Lower leg skin (tissue), 4 donors: ENCODE results near the gene KLHDC7B. TPM values are rescaled to one million over a fixed set of nuclear protein-coding genes. Genes with fewer than 3 reads are reported as not detected.
"Not testable (repeated sequence)": the region's sequence is repeated elsewhere in the genome, so short reads cannot be mapped to it uniquely, and the experiment has no call there.

Experiments used
- DNase-seq, 2 donors: peaks; one replicate each; pipeline ENCODE4 v3.0.0-alpha.2; 2019; ENCODE audit warnings: low spot score in 2 of 2
- H3K4me3 ChIP-seq: fragments of 200-600 bp; sonication (generic); 2 replicates; pipeline ENCODE4 v1.5.1; 2017; ENCODE audit warnings: mild to moderate bottlenecking, low read depth; ENCODE audit not compliant: poor library complexity, severe bottlenecking
- CTCF ChIP-seq, 3 donors: fragments of 450-650 bp; IDR thresholded peaks; one replicate each; pipeline ENCODE4 v1.5.1; 2016; ENCODE audit warnings: antibody characterized with exemption in 3 of 3, mild to moderate bottlenecking in 3 of 3, moderate library complexity in 2 of 3
- POLR2A ChIP-seq, 2 donors: fragments of 450-650 bp; IDR thresholded peaks; one replicate each; pipeline ENCODE4 v1.6.1; 2016 to 2017; ENCODE audit warnings: antibody characterized with exemption in 2 of 2, mild to moderate bottlenecking in 1 of 2, moderate library complexity in 1 of 2
- WGBS, 2 donors: methylation state at CpG; one replicate each; pipeline ENCODE4 v1.1.5; 2018; 5-methylcytosine and 5-hydroxymethylcytosine counted together
- intact Hi-C: fragments of 100-400 bp; cut with DNase I; formaldehyde crosslinking; loops from one replicate; pipeline ENCODE4 v1.15.0; 2023; ENCODE audit warnings: low total_unique reads
- total RNA-seq, 4 donors: library from RNA; depleted of rRNA; stranded (reverse); fragments of >200 nt; gene quantifications; one replicate each; pipeline ENCODE4 v1.1.0, GENCODE V29; 2016

The KLHDC7B gene
- total RNA-seq, 4 donors from 2014 or later = 0.07 to 0.10 TPM; not detected in 2

DNA sequence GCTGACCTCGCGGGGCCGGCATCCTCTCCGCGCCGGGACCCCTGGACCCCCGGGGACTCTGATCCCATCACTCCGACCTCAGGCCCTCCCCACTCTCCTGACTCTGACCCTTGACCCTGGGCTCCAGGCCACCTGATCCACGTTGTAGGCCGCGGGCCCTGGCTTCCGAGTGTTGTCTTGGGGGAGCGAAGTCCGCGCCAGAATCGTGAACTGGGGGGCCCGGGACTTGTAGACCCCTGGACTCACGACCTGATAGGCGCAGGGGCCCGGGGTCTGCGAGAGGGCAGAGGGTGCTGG is 15.2 kb upstream of the KLHDC7B start:
- TF ChIP-seq CTCF (IDR thresholded peaks at IDR 0.05) = no peak
- TF ChIP-seq POLR2A (IDR thresholded peaks at IDR 0.05) = no peak
- no peak for DNase-seq
- WGBS, 2 donors = 0% methylated on average over 7 to 19 of the region's 21 CpGs

GRCh38 chr22:50530877-50531545 is 14.7 kb upstream of the KLHDC7B start:
- peak overlapping the region; percentile 61 for H3K4me3 ChIP-seq
- TF ChIP-seq CTCF (IDR thresholded peaks at IDR 0.05) = no peak
- peak in 1 of 2 donors; percentile 23 for TF ChIP-seq POLR2A (IDR thresholded peaks at IDR 0.05)
- intact Hi-C loops = no loop called here
- WGBS, 2 donors = 2 to 6% methylated on average over 33 to 41 of the region's 53 CpGs
- peak; percentile 88 to 98 for DNase-seq

More for the DNA sequence above, 15.2 kb upstream of the KLHDC7B start:
- intact Hi-C loops = no loop called here
- H3K4me3 ChIP-seq = peak overlapping the region; percentile 61

DNA sequence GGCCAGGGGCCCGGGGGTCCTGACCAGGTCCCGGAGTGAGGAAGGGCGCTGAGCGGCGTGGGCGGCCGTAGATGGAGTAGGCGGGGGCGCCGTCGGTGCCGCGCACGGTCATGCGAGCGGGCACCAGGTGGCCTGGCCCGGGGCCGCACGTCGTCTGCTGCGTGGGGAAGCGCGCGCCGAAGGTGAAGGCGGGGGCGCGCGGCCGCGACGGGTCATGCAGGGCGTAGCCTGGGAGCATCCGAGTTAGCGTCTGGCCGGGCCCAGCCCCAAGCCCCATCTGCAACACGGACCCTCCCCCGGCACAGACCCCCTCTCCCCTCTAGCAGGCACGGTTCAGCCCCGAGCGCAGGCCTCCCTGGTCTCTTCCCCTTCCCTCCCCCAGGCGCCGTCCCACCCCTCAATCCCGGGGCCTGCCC is 14.1 kb upstream of the KLHDC7B start:
- 0% methylated on average over 25 to 34 of the region's 44 CpGs for WGBS, 2 donors
- H3K4me3 ChIP-seq = peak overlapping the region; percentile 61
- peak; percentile 56 to 94 for DNase-seq
- no peak for TF ChIP-seq CTCF (IDR thresholded peaks at IDR 0.05)
- no peak for TF ChIP-seq POLR2A (IDR thresholded peaks at IDR 0.05)
- intact Hi-C loops = no loop called here

DNA sequence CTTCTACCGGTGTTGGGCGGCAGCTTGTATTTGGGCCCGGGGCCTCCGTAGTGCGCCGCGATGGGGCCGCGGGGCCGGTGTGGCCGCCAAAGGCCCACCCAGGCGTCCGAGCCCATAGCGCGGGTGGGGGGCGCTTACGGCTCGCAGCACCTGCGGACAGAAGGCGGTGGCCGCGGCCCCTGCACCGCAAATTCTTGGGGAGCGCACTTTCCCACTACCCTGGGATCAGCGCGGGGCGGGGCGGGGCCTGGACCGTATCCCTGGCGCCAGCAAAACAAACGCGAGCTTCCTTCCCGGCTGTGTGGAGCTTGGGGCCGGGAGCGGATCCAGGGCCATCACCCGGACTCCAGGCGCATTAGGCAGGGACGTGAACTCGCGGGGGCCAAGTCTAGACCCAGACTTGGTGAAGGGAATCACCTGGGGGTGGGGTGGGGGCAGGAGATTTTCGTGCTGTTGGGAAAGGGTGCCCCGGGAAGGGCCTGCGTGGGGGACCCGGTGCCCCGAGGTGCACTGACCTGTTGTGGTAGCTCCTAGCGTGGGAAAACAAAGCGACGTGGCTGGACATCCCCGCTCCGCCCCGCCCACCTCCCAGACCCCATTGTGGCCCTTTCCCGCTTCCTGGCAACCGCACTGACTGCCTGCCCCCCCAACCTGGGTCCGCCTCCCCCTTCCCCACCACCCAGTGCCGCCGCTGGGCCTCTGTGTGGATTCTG is 13.6 kb upstream of the KLHDC7B start:
- WGBS, 2 donors = 6 to 13% methylated on average over 16 to 42 of the region's 56 CpGs
- DNase-seq = peak; percentile 76 to 97
- peak overlapping the region; percentile 61 for H3K4me3 ChIP-seq
- TF ChIP-seq CTCF (IDR thresholded peaks at IDR 0.05) (no peak), POLR2A (IDR thresholded peaks at IDR 0.05) (no peak)
- intact Hi-C loops = no loop called here

DNA sequence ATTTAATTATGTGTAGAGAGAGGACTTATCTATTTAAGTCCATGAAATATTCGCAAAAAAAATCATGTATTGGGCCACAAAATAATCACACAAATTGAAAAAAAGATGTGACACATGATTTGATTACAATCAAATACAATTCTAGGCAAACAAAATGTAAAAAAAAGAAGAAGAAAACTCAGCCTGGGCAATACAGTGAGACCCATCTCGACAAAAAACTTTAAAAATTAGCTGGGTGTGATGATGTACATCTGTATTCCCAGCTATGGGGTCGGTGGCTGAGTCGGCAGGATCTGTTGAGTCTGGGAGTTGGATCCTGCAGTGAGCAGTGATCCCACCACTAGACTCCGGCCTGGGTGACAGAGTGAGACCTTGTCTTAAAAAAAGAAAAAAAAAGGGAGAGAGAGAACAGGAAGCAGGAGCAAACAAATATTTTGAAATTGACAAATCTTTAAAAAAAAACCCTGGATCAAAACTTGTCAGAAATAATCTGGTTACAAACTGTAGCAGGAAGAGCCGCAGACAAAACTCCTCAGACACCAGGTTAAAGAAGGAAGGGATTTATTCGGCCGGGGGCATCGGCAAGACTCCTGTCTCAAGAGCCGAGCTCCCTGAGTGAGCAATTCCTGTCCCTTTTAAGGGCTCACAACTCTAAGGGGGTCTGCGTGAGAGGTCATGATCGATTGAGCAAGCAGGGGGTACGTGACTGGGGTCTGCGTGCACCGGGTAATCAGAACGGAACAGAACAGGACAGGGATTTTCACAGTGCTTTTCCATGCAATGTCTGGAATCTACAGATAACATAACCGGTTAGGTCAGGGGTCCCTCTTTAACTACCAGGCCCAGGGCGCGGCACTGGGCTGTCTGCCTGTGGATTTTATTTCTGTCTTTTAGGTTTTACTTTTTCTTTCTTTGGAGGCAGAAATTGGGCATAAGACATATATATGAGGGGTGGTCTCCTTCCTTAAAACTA is 12.6 kb upstream of the KLHDC7B start:
- intact Hi-C loops = no loop called here
- H3K4me3 ChIP-seq = no peak overlapping the region
- TF ChIP-seq POLR2A (IDR thresholded peaks at IDR 0.05) = no peak
- no peak for TF ChIP-seq CTCF (IDR thresholded peaks at IDR 0.05)
- WGBS, 2 donors = 71 to 77% methylated on average over 19 of the region's 19 CpGs
- DNase-seq = no peak

DNA sequence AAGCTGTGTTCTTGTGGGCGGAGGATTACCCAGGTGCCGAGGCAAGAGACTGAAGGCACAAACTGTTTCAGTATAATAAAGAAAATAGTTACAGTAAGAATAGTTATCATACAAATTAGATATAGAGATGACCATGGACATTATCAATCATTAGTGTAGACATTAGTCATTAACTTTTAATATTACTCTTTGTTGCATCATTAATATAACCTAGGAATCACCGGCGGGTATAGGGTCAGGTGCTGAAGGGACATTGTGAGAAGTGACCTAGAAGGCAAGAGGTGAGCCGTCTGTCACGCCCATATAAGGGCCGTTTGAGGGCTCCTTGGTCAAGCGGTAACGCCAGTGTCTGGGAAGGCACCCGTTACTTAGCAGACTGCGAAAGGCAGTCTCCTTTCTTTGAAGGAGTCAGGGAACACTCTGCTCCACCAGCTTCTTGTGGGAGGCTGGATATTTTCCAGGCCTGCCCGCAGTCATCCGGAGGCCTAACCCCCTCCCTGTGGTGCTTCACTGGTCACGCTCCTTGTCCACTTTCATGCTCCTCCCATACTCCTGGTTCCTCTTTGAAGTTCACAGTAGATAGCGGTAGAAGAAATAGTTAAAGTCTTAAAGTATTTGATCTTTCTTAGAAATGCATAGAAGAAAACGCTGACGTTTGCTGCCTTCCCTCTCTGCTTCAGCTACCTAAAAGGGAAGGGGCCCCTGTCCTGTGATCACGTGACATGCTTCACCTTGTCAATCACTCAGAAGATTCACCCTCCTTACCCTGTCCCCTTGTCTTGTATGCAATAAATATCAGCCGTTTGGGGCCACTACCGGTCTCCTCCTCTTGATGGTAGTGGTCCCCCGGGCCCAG is 11.6 kb upstream of the KLHDC7B start:
- 48 to 61% methylated on average over 21 of the region's 21 CpGs for WGBS, 2 donors
- H3K4me3 ChIP-seq, intact Hi-C loops: not testable (repeated sequence)
- DNase-seq = peak in 1 of 2 donors; percentile 50
